MM.1S (cell line): Measurements from ENCODE around the gene PRKAR1B.

Source experiments
- DNase-seq: peaks from one replicate; pipeline ENCODE4 v3.0.0-alpha.2; 2015
- H2AFZ ChIP-seq: fragments of 300-600 bp; sonication (generic); 2 replicates; pipeline ENCODE4 v1.6.0; 2016; ENCODE audit warnings: antibody characterized with exemption, low read length
- H3F3A ChIP-seq: fragments of 300-600 bp; sonication (generic); 2 replicates; pipeline ENCODE4 v1.6.1; 2016; ENCODE audit warnings: mild to moderate bottlenecking, antibody characterized with exemption, low read length, moderate library complexity, mixed read lengths; ENCODE audit not compliant: insufficient read depth
- H3K27ac ChIP-seq: fragments of 300-600 bp; sonication (generic); 2 replicates; pipeline ENCODE4 v1.5.1; 2016; ENCODE audit warnings: mild to moderate bottlenecking, low read length
- H3K27me3 ChIP-seq: fragments of 300-600 bp; sonication (generic); replicated peaks from 2 replicates; pipeline ENCODE4 v1.6.0; 2016; ENCODE audit warnings: low read length; ENCODE audit not compliant: insufficient read depth
- H3K36me3 ChIP-seq: fragments of 300-600 bp; sonication (generic); replicated peaks from 2 replicates; pipeline ENCODE4 v1.6.1; 2016; ENCODE audit warnings: mild to moderate bottlenecking, low read length, mixed read lengths; ENCODE audit not compliant: insufficient read depth
- H3K4me1 ChIP-seq: fragments of 300-600 bp; sonication (generic); 2 replicates; pipeline ENCODE4 v1.6.1; 2016; ENCODE audit warnings: low read length, mixed read lengths
- H3K4me2 ChIP-seq: fragments of 300-600 bp; sonication (generic); 2 replicates; pipeline ENCODE4 v1.6.0; 2016; ENCODE audit warnings: low read depth, low read length
- H3K4me3 ChIP-seq: fragments of 300-600 bp; sonication (generic); 2 replicates; pipeline ENCODE4 v1.5.1; 2016; ENCODE audit warnings: low read length, mixed read lengths
- H3K79me2 ChIP-seq: fragments of 300-600 bp; sonication (generic); 2 replicates; pipeline ENCODE4 v1.6.1; 2016; ENCODE audit warnings: mixed run types, low read length, mixed read lengths
- H3K9ac ChIP-seq: fragments of 300-600 bp; sonication (generic); 2 replicates; pipeline ENCODE4 v1.6.1; 2016; ENCODE audit warnings: low read length, mixed read lengths
- H3K9me2 ChIP-seq: fragments of 300-600 bp; sonication (generic); replicated peaks from 2 replicates; pipeline ENCODE4 v1.6.1; 2016; ENCODE audit warnings: mild to moderate bottlenecking, low read length, mixed read lengths; ENCODE audit not compliant: insufficient read depth
- H3K9me3 ChIP-seq: fragments of 300-600 bp; sonication (generic); replicated peaks from 2 replicates; pipeline ENCODE4 v1.6.1; 2016; ENCODE audit warnings: mild to moderate bottlenecking, low read length, mixed read lengths; ENCODE audit not compliant: insufficient read depth
- H4K20me1 ChIP-seq: fragments of 300-600 bp; sonication (generic); 2 replicates; pipeline ENCODE4 v1.6.1; 2016; ENCODE audit warnings: mild to moderate bottlenecking, low read length, moderate library complexity, mixed read lengths; ENCODE audit not compliant: insufficient read depth
- EZH2 ChIP-seq: fragments of 300-600 bp; sonication (generic); optimal IDR thresholded peaks from 2 replicates; pipeline ENCODE3; 2017; ENCODE audit warnings: low read depth, mild to moderate bottlenecking, antibody characterized with exemption, low read length, mixed read lengths
- EZH2phosphoT487 ChIP-seq: fragments of 300-600 bp; sonication (generic); IDR thresholded peaks from 2 replicates; pipeline ENCODE4 v1.6.1; 2018; ENCODE audit warnings: antibody characterized with exemption, low read length
- TF ChIP-seq, protein P1 (sequence below): fragments of 300-600 bp; sonication (generic); IDR thresholded peaks from 2 replicates; pipeline ENCODE4 v1.5.1; 2016; ENCODE audit warnings: antibody characterized with exemption, low read length, mixed read lengths

PRKAR1B gene

DNA sequence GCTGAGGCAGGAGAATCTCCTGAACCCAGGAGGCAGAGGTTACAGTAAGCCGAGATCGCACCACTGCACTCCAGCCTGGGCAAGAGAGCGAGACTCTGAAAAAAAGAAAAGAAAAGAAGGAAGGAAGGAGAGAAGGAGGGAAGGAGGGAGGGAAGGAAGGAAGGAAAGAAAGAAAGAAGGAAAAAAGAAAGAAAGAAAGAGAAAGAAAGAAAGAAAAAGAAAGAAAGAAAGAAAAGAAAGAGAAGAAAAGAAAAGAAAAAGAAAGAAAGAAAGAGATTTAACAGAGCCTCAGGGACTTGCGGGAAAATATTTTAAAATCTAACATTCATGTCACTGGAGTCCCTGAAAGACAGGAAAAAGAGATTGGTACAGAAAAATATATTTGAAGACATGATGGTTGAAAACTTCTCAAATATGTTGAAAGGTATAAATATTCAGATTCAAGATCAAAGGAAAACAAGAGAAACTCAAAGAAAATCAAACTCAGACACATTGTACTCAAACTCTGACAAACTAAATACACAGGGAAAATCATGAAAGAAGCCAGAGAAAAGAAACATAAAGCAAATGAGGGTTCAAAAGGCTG lies 25.9 kb downstream of the PRKAR1B start:
- H3K79me2 ChIP-seq = no peaks in the 10 kb centered on the region
- TF ChIP-seq, protein P1, sequence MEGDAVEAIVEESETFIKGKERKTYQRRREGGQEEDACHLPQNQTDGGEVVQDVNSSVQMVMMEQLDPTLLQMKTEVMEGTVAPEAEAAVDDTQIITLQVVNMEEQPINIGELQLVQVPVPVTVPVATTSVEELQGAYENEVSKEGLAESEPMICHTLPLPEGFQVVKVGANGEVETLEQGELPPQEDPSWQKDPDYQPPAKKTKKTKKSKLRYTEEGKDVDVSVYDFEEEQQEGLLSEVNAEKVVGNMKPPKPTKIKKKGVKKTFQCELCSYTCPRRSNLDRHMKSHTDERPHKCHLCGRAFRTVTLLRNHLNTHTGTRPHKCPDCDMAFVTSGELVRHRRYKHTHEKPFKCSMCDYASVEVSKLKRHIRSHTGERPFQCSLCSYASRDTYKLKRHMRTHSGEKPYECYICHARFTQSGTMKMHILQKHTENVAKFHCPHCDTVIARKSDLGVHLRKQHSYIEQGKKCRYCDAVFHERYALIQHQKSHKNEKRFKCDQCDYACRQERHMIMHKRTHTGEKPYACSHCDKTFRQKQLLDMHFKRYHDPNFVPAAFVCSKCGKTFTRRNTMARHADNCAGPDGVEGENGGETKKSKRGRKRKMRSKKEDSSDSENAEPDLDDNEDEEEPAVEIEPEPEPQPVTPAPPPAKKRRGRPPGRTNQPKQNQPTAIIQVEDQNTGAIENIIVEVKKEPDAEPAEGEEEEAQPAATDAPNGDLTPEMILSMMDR = no peak
- TF ChIP-seq EZH2 (no peak), EZH2phosphoT487 (no peak)
- no peak overlapping the region for H3K4me3 ChIP-seq

GRCh38 chr7:699476-700170 lies 27.5 kb downstream of the PRKAR1B start:
- DNase-seq = no peak
- H2AFZ ChIP-seq = no peak overlapping the region
- no peaks in the 10 kb centered on the region for H3K9me2 ChIP-seq
- H3K4me3 ChIP-seq = no peak overlapping the region
- no peak overlapping the region for H3K4me2 ChIP-seq
- no peak overlapping the region for H3K27ac ChIP-seq
- H3K4me1 ChIP-seq = no peaks in the 10 kb centered on the region
- no peak overlapping the region for H3K9ac ChIP-seq
- H3K36me3 ChIP-seq = no peaks in the 10 kb centered on the region
- H3F3A ChIP-seq = no peaks in the 10 kb centered on the region
- TF ChIP-seq EZH2phosphoT487 (no peak), EZH2 (no peak)
- TF ChIP-seq, protein P1 = no peak
- no peaks in the 10 kb centered on the region for H3K79me2 ChIP-seq
- no peaks in the 10 kb centered on the region for H4K20me1 ChIP-seq
- no peaks in the 10 kb centered on the region for H3K27me3 ChIP-seq
- no peaks in the 10 kb centered on the region for H3K9me3 ChIP-seq

More for the DNA sequence above, 25.9 kb downstream of the PRKAR1B start:
- H3K27me3 ChIP-seq = no peaks in the 10 kb centered on the region
- H3K36me3 ChIP-seq = no peaks in the 10 kb centered on the region
- DNase-seq = no peak
- no peak overlapping the region for H2AFZ ChIP-seq
- H3K4me1 ChIP-seq = no peaks in the 10 kb centered on the region
- H3K9me2 ChIP-seq = no peaks in the 10 kb centered on the region
- no peaks in the 10 kb centered on the region for H4K20me1 ChIP-seq
- H3K27ac ChIP-seq = no peak overlapping the region
- no peaks in the 10 kb centered on the region for H3F3A ChIP-seq
- H3K9ac ChIP-seq = no peak overlapping the region
- H3K9me3 ChIP-seq = no peaks in the 10 kb centered on the region
- no peak overlapping the region for H3K4me2 ChIP-seq

GRCh38 chr7:698515-699475 lies 28.3 kb downstream of the PRKAR1B start:
- no peak for DNase-seq
- Histone ChIP-seq H3K36me3 (no peaks in the 10 kb centered on the region), H3K9me3 (no peaks in the 10 kb centered on the region), H3K27ac (no peak overlapping the region), H3F3A (no peaks in the 10 kb centered on the region), H3K27me3 (no peaks in the 10 kb centered on the region), H3K4me2 (no peak overlapping the region), H3K9ac (no peak overlapping the region), H3K4me3 (no peak overlapping the region), H2AFZ (no peak overlapping the region), H4K20me1 (no peaks in the 10 kb centered on the region), H3K4me1 (no peaks in the 10 kb centered on the region), H3K9me2 (no peaks in the 10 kb centered on the region), H3K79me2 (no peaks in the 10 kb centered on the region)
- TF ChIP-seq EZH2phosphoT487 = no peak
- no peak for TF ChIP-seq EZH2
- TF ChIP-seq, protein P1 = no peak
